Activated B cell treated with CpG ODN at 0.5 μM for 24 hours (primary cell): ENCODE data around the gene DDX21. TPM values are rescaled to one million over a fixed set of nuclear protein-coding genes. Genes with fewer than 3 reads are reported as not detected.
"Not testable (repeated sequence)": the region's sequence is repeated elsewhere in the genome, so short reads cannot be mapped to it uniquely, and the experiment has no call there.

Source experiments
- ATAC-seq: fragments of 200-7000 bp; cut with Tn5 transposase; one replicate; pipeline ENCODE4 v1.10.0; 2021; ENCODE audit warnings: low read depth, mild to moderate bottlenecking, moderate library complexity
- CTCF ChIA-PET: fragments of 350-600 bp; sonication (Branson Sonifier 250); formaldehyde crosslinking; loops from one replicate; lab custom pipeline; 2021; ENCODE audit warnings: antibody characterized with exemption; lab: Charles Lee
- POLR2A ChIA-PET: fragments of 350-600 bp; sonication (Branson Sonifier 250); formaldehyde crosslinking; loops from one replicate; lab custom pipeline; 2021; ENCODE audit warnings: antibody characterized with exemption; lab: Charles Lee
- DNase-seq: peaks from one replicate; pipeline ENCODE4 v3.0.0; 2022
- H3K27ac Mint-ChIP-seq: one replicate; pipeline ENCODE4 v1.8.0; 2020; ENCODE audit warnings: mixed read lengths
- H3K27me3 Mint-ChIP-seq: one replicate; pipeline ENCODE4 v1.8.0; 2021; ENCODE audit warnings: mixed read lengths
- H3K36me3 Mint-ChIP-seq: one replicate; pipeline ENCODE4 v1.8.0; 2021; ENCODE audit warnings: low read depth, mixed read lengths
- H3K4me1 Mint-ChIP-seq: one replicate; pipeline ENCODE4 v1.8.0; 2021; ENCODE audit warnings: mixed read lengths
- H3K4me3 Mint-ChIP-seq: one replicate; pipeline ENCODE4 v1.8.0; 2020; ENCODE audit warnings: mild to moderate bottlenecking, mixed read lengths
- H3K9me3 Mint-ChIP-seq: one replicate; pipeline ENCODE4 v1.8.0; 2020; ENCODE audit warnings: mixed read lengths
- intact Hi-C: fragments of 100-400 bp; cut with micrococcal nuclease; formaldehyde crosslinking; loops from one replicate; pipeline ENCODE4 v1.15.1; 2024
- total RNA-seq: library from RNA; stranded (reverse); gene quantifications from 2 replicates; pipeline ENCODE4 v1.2.3, GENCODE V29; 2022
- TF ChIP-seq, protein P1 (sequence below): fragments of 200-600 bp; IDR thresholded peaks from one replicate; pipeline ENCODE4 v1.8.0; 2022; ENCODE audit warnings: antibody characterized with exemption, mild to moderate bottlenecking

The DDX21 gene
- total RNA-seq, 1 donor from 2014 or later: 112 TPM

DNA sequence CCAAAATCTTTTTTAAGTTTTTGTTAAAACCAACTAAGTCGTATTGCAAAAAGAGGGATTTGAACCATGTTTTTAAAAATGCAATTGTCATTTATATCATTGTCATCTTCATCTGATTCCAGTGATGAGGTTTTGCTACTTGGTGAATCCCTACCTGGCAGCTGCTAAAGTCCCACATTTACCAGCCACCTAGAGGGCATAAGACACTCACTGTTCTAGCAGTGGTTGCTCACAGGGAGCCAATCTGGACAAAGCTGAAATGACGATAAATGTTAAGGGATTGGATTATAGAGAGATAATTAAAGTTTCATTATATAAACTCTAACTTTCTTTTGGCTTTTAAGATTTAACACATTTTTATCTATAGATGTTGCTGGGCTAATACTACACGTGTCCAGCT lies 51.3 kb downstream of the DDX21 start:
- no peaks in the 10 kb centered on the region for H3K27me3 Mint-ChIP-seq
- ChIA-PET CTCF (interaction anchor here (3.0 to 5.4 kb wide), 2 partner anchors 86 to 386 kb away, joined by 8 to 169 read pairs; no protein-coding TSS in a partner anchor), POLR2A (no interaction called here)
- ATAC-seq (no peak), DNase-seq (no peak)
- H3K4me3 Mint-ChIP-seq: no peak overlapping the region
- TF ChIP-seq, protein P1, sequence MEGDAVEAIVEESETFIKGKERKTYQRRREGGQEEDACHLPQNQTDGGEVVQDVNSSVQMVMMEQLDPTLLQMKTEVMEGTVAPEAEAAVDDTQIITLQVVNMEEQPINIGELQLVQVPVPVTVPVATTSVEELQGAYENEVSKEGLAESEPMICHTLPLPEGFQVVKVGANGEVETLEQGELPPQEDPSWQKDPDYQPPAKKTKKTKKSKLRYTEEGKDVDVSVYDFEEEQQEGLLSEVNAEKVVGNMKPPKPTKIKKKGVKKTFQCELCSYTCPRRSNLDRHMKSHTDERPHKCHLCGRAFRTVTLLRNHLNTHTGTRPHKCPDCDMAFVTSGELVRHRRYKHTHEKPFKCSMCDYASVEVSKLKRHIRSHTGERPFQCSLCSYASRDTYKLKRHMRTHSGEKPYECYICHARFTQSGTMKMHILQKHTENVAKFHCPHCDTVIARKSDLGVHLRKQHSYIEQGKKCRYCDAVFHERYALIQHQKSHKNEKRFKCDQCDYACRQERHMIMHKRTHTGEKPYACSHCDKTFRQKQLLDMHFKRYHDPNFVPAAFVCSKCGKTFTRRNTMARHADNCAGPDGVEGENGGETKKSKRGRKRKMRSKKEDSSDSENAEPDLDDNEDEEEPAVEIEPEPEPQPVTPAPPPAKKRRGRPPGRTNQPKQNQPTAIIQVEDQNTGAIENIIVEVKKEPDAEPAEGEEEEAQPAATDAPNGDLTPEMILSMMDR: no peak
- H3K27ac Mint-ChIP-seq: no peak overlapping the region
- no peaks in the 10 kb centered on the region for H3K9me3 Mint-ChIP-seq
- intact Hi-C loops: loop anchor here (5.0 kb wide), 3 partner anchors 35 to 500 kb away; no protein-coding TSS in a partner anchor
- peaks cover 34% of the 10 kb centered on the region for H3K36me3 Mint-ChIP-seq
- no peaks in the 10 kb centered on the region for H3K4me1 Mint-ChIP-seq

DNA sequence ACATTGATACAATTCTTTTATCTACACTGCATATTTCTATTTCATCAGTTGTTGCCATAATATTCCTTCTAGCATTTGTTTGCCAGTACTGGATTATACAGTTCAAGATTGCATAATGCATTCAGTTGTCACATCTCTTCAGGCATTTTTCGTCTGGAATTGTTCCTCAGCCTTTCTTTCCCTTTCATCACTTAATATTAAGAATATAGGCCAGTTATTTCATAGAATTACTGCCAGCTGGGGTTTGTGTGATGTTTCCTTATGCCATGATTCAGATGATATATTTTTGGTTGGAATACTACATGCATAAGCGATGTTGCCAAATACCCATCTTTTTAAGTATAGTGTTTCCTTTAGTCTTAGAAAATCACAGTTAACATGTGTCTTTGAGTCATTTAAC lies 53.4 kb downstream of the DDX21 start:
- CTCF ChIA-PET: no interaction called here
- H3K4me3 Mint-ChIP-seq: no peak overlapping the region
- TF ChIP-seq, protein P1: no peak
- no peaks in the 10 kb centered on the region for H3K27me3 Mint-ChIP-seq
- no peaks in the 10 kb centered on the region for H3K9me3 Mint-ChIP-seq
- H3K36me3 Mint-ChIP-seq: peaks cover 45% of the 10 kb centered on the region
- POLR2A ChIA-PET: no interaction called here
- ATAC-seq (no peak), DNase-seq (no peak)
- no peak overlapping the region for H3K27ac Mint-ChIP-seq
- intact Hi-C loops: loop anchor here (5.0 kb wide), 3 partner anchors 33 to 498 kb away; no protein-coding TSS in a partner anchor
- no peaks in the 10 kb centered on the region for H3K4me1 Mint-ChIP-seq

DNA sequence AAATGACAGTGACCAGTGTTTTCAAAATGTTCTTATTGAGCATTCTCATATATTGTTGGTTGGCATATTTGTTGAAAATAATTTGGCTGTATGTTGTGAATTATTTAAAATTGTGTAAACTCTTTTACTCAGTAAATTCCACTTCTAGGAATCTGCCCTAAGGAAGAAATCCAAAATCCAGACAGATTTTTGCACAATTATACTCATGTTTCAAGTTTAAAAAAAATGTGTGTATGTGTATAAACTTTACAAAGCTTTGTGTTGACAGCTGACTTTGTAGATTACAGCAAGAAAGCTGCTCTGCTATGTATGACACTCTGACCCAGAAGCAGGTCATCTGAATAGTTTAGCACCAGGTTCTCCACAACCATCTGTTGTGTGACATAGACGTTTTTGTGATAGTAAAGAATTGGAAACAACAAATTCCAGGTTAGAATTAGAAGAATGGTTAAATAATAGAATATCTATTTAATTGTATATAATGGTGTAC lies 54.2 kb downstream of the DDX21 start:
- H3K9me3 Mint-ChIP-seq: no peaks in the 10 kb centered on the region
- no peak overlapping the region for H3K27ac Mint-ChIP-seq
- POLR2A ChIA-PET: no interaction called here
- no peaks in the 10 kb centered on the region for H3K27me3 Mint-ChIP-seq
- H3K36me3 Mint-ChIP-seq: peaks cover 47% of the 10 kb centered on the region
- H3K4me1 Mint-ChIP-seq: no peaks in the 10 kb centered on the region
- ATAC-seq: no peak
- no peak overlapping the region for H3K4me3 Mint-ChIP-seq
- TF ChIP-seq, protein P1: no peak
- intact Hi-C loops: no loop called here
- CTCF ChIA-PET: interaction anchor here (0.6 to 1.3 kb wide), 2 partner anchors 82 to 85 kb away, joined by 3 to 4 read pairs; no protein-coding TSS in a partner anchor
- DNase-seq: no peak

DNA sequence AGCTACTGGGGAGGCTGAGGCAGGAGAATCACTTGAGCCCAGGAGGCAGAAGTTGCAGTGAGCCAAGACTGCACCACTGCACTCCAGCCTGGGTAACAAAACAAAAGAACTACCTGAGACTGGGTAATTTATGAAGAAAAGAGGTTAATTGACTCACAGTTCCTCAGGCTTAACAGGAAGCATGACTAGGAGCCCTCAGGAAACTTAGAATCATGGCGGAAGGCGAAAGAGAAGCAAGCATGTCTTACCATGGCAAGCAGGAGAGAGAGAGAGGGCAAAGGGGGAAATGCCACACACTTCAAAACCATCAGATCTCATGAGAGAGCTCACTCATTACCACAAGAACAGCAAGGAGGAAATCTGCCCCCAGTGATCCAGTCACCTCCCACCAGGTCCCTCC lies 56.8 kb downstream of the DDX21 start:
- POLR2A ChIA-PET, H3K27me3 Mint-ChIP-seq, H3K4me1 Mint-ChIP-seq, DNase-seq, ATAC-seq, H3K4me3 Mint-ChIP-seq, H3K27ac Mint-ChIP-seq, intact Hi-C loops, H3K9me3 Mint-ChIP-seq, CTCF ChIA-PET: not testable (repeated sequence)
- peaks cover 56% of the 10 kb centered on the region for H3K36me3 Mint-ChIP-seq

DNA sequence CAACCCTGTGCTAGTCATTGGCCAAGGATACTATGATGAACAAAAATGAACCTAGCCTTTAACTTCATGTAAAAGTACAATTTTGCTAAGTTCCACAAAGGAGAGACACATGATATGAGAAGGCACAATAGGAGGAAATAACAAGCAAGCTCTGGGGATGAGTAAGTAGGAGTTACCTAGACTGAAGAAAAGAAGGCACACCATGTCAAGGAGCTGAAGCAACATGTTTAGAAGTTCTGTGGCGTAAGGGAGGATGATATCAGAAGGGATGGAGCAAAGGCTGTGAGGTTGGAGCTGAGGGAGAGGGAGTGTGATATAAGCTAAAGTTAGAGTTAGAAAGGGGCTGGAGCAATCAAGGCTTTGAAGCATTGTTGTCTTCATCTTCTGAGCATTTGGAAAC lies 58.2 kb downstream of the DDX21 start:
- TF ChIP-seq, protein P1: no peak
- no peak overlapping the region for H3K27ac Mint-ChIP-seq
- intact Hi-C loops: no loop called here
- no peaks in the 10 kb centered on the region for H3K27me3 Mint-ChIP-seq
- H3K9me3 Mint-ChIP-seq: no peaks in the 10 kb centered on the region
- DNase-seq (no peak), ATAC-seq (no peak)
- CTCF ChIA-PET: no interaction called here
- no peaks in the 10 kb centered on the region for H3K4me1 Mint-ChIP-seq
- POLR2A ChIA-PET: no interaction called here
- H3K4me3 Mint-ChIP-seq: no peak overlapping the region
- peaks cover 59% of the 10 kb centered on the region for H3K36me3 Mint-ChIP-seq

DNA sequence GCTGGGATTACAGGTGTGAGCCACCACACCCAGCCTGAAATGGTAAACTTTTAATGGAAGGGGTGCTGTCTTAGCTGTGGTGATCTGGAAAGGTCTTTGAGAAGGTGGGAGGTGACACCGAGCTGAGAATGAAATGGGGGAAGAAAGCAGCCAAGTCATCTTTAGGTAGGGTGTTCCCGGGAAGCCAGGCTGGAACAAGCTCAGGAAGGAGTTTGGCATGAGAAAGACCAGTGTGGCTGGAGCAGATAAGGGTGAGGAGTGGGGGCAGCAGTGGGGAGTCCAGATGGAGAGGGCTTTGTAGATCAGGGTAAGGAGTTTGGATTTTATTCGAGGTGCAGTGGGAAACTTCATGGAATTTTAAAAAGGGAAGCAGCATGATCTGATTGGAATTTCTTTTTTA lies 62.6 kb downstream of the DDX21 start:
- Mint-ChIP-seq H3K27ac (peak overlapping the region; percentile 5), H3K9me3 (no peaks in the 10 kb centered on the region), H3K4me1 (no peaks in the 10 kb centered on the region), H3K36me3 (peaks cover 31% of the 10 kb centered on the region), H3K27me3 (no peaks in the 10 kb centered on the region), H3K4me3 (no peak overlapping the region)
- POLR2A ChIA-PET: no interaction called here
- no peak for DNase-seq
- TF ChIP-seq, protein P1: no peak
- intact Hi-C loops: no loop called here
- CTCF ChIA-PET: no interaction called here
- no peak for ATAC-seq
